Measurements from ENCODE around the gene APBA1. TPM values are rescaled to one million over a fixed set of nuclear protein-coding genes. Genes with fewer than 3 reads are reported as not detected.

The APBA1 gene
- total RNA-seq, 1 experiment from 2014 or later = under 0.01 TPM

DNA sequence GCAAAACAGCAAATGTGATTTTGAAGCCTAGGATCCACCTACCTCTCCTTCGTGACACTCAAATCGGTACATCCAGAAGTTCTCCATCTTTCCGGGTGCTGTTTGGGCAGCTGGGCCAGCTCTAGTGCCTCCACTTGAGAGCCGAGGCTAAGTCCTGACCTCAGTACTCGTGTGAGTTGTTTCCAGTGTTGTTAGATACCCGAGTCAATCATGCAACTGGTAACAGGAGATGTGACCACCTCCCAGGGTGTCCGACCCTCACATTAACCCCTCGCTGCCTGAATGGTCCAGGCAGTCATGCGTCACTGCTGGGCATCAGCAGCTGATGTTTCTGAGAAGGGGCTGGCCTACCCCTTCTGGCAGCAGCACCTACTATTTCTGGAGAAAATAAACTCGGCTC, 176.9 kb downstream of the APBA1 start:
- no peaks in the 10 kb centered on the region for H3K27me3 ChIP-seq
- no peak for DNase-seq
- no peaks in the 10 kb centered on the region for H3K9me3 ChIP-seq
- no peaks in the 10 kb centered on the region for H3K36me3 ChIP-seq
- no peak overlapping the region for H3K4me3 ChIP-seq

DNA sequence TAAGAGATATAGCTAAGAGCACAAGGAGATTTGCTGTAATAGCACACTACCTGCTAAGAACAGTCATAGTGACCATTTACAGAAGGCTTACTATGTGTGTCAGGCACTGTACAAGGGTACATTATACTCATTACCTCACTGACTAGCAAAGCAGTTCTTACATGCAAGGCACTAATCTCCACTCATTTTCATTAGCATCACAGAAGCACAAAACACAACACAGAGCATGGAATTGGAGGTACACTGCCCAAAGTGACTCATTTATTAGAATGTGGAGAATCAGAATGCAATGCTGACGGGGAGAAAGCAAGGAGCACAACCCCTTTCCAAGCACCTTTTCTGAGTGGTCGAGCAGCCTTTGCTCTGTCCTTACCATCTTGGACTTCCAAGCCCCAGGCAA, 177.4 kb downstream of the APBA1 start:
- DNase-seq = no peak
- Histone ChIP-seq H3K4me3 (no peak overlapping the region), H3K9me3 (no peaks in the 10 kb centered on the region), H3K27me3 (no peaks in the 10 kb centered on the region), H3K36me3 (no peaks in the 10 kb centered on the region)

DNA sequence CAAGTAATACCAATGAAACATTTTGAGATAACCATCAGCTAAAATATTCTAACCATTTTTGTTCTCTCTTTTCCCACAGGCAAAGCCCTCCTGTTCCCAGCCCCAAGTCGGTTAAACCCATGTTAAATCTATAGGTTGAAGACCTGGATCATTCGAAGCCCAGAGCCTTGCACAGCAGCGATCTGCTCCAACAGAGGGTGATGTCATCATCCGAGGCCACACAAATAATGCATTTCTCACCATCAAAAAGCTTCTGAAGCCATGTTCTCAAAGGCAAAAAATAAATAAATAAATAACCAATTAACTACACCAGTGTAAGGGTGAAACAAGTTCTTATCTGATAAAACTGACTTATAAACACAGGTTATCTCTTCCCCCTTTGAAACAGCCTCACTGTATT, 178.0 kb downstream of the APBA1 start:
- Histone ChIP-seq H3K36me3 (no peaks in the 10 kb centered on the region), H3K27me3 (no peaks in the 10 kb centered on the region), H3K9me3 (no peaks in the 10 kb centered on the region), H3K4me3 (no peak overlapping the region)
- no peak for DNase-seq

DNA sequence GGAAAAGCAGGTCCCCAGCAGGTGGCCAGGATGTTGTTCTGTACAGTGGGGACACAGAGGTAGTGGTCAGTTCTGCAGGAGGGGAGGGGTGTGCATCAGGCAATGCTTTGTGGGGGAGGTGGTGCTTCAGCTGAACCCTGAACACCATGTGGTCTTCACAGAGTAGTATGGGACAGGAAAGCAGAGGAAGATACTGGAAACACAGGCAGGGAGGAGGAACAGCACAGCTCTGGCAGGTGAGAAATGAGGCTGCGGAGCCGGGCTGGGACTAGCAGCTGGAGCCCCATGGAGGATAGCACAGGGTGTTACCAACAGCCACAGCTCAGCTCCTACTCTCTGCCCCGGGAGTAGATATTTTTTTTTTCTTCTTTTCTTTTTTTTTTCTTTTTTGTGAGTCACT, 185.7 kb downstream of the APBA1 start:
- Histone ChIP-seq H3K9me3 (no peaks in the 10 kb centered on the region), H3K27me3 (no peaks in the 10 kb centered on the region), H3K36me3 (no peaks in the 10 kb centered on the region), H3K4me3 (no peak overlapping the region)
- DNase-seq = no peak

DNA sequence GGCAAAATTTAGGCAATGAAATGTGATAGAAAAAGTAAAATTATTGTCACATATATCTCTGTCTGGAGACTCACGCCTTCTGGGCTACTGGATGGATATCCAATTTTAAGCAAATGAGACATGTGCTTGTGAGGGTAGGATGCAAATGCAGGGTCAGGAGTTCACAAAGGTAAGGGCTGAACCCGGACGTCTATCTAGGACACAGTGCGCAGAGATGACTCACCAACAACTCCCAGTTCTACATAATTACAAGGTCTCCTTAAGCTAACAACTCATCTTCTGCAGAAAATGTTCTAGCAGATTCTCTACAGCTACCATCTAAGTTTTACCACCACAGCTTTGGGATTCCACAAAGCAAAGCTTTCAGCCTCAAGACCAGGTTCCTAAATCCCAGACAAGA, 186.7 kb downstream of the APBA1 start:
- Histone ChIP-seq H3K36me3 (no peaks in the 10 kb centered on the region), H3K27me3 (no peaks in the 10 kb centered on the region), H3K4me3 (no peak overlapping the region), H3K9me3 (no peaks in the 10 kb centered on the region)
- no peak for DNase-seq

DNA sequence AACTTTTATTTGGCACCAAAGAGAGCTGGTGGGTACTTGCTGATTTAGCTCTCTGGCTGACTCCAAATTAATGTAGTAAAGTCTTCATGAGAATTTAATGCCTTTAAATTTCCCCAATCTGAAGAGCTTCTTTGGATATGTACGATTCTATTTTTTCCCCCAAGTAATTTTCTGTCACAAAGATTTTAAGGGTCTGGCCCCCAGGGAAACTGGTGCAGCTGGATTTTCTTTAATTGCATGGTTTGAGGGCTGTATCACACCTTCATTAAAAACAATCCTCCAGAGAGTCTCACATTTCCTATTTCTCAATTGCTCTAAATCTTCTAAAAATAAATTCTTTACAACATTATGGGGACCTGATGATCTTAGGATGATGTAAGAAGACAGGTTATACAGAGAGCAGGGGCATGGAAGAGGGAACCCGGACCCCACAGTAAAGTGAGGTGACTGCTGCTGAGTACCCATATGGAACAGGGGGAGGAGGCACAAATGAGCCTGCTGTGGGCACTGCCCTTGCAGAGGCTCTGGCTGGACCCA, 188.2 kb downstream of the APBA1 start:
- Histone ChIP-seq H3K4me3 (no peak overlapping the region), H3K27me3 (no peaks in the 10 kb centered on the region), H3K9me3 (no peaks in the 10 kb centered on the region), H3K36me3 (no peaks in the 10 kb centered on the region)
- no peak for DNase-seq

DNA sequence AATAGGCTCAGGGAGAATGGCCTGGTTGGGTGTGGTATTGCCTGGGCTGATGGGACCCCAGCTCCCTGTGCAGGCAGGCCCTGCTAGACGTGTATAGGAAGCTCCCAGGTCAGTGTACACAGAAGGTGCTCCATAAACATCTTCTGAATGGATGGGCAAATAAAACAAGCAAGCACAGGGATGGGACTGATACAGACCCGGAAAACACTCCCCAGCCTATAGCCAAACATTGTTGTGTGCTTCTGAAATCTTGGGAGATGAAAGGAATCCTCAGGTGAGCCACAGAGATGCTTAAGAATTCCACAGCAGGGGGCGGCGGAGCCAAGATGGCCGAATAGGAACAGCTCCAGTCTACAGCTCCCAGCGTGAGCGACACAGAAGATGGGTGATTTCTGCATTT, 195.4 kb downstream of the APBA1 start:
- Histone ChIP-seq H3K27me3 (no peaks in the 10 kb centered on the region), H3K4me3 (no peak overlapping the region), H3K9me3 (no peaks in the 10 kb centered on the region), H3K36me3 (no peaks in the 10 kb centered on the region)
- DNase-seq = no peak

DNA sequence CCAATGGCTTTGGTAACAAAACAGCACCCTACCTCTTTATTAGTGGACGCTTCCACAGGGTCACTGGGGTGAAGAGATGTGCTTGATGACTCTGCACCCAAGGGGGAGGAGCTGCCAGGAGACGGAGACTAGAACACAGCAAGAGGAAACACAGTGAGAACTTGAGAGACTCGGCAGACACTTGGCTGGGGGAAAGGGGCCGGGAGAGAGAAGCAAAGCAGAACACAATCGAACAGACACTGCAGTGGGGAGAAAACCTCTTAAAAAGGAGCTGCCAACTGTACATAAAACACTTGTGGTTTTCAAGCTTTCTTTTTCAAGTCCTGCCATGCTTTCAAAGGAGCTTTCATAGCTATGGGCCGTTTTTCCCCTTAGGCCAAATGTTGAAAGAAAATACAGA, 196.2 kb downstream of the APBA1 start:
- DNase-seq = no peak
- no peaks in the 10 kb centered on the region for H3K9me3 ChIP-seq
- no peaks in the 10 kb centered on the region for H3K36me3 ChIP-seq
- H3K4me3 ChIP-seq = no peak overlapping the region
- H3K27me3 ChIP-seq = no peaks in the 10 kb centered on the region

DNA sequence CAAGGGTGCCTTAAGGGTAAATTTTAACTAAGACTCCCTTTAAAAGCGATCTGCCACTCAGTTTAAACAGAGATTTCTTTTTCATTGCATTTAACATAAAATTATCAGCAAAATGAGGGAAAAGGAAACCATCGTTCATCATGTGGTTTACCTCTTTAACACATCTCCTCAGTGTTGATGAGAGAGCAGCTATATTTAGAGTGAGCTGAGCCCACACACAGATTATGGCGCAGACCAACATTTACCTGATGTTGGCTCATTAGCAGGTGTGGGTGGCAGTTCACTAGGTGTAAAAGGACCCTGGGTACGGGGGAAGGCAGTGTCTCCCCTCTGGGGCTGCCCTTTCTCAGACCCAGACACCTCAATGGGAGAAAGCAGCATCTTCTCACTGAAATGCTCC, 197.3 kb downstream of the APBA1 start:
- H3K27me3 ChIP-seq = no peaks in the 10 kb centered on the region
- H3K4me3 ChIP-seq = no peak overlapping the region
- DNase-seq = no peak
- no peaks in the 10 kb centered on the region for H3K36me3 ChIP-seq
- no peaks in the 10 kb centered on the region for H3K9me3 ChIP-seq

DNA sequence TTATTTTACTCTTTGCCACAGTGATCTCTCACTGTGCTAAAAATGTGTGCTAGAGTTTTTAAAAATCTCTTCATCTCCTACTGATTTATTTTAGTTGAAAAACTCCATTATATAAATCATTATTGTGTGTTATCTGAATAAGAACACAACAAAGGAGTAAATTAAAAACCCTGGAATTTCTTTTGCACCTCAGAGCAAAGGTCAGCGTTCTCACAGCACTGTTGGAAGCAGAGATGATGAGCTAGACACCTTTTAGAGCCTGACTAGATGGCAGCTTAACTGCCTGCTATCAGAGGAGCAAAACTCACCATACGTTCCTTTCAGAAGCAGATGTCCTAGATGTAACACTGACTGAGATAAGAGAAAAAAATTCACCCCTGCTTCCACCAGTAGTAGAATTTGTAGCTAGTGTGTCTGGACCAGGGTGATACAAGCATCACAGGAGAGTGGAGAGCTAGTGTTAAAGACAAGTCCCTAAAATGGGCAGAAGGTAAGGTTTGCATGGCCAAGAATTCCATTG, 200.0 kb downstream of the APBA1 start:
- Histone ChIP-seq H3K9me3 (no peaks in the 10 kb centered on the region), H3K27me3 (no peaks in the 10 kb centered on the region), H3K4me3 (no peak overlapping the region), H3K36me3 (no peaks in the 10 kb centered on the region)
- DNase-seq = no peak

DNA sequence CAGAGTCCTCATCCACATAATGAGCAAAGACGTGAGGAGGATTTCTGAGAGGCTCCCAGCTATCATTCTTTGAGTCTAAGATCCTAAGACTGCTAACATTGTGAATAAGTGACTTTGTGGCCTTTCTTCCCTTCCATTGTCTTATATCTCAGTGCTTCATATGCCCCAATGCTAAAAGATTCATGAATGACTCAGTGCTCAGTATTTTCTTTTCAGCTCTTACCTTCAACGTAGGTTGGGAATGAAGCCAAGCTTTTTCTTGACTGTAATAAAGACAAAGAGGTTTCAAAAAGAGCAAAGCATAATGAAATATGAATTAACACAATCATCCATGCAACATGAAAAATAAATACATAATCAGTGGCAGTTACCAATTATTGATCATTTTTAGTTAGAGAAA, 200.7 kb downstream of the APBA1 start:
- Histone ChIP-seq H3K27me3 (no peaks in the 10 kb centered on the region), H3K4me3 (no peak overlapping the region), H3K36me3 (no peaks in the 10 kb centered on the region), H3K9me3 (no peaks in the 10 kb centered on the region)
- no peak for DNase-seq

DNA sequence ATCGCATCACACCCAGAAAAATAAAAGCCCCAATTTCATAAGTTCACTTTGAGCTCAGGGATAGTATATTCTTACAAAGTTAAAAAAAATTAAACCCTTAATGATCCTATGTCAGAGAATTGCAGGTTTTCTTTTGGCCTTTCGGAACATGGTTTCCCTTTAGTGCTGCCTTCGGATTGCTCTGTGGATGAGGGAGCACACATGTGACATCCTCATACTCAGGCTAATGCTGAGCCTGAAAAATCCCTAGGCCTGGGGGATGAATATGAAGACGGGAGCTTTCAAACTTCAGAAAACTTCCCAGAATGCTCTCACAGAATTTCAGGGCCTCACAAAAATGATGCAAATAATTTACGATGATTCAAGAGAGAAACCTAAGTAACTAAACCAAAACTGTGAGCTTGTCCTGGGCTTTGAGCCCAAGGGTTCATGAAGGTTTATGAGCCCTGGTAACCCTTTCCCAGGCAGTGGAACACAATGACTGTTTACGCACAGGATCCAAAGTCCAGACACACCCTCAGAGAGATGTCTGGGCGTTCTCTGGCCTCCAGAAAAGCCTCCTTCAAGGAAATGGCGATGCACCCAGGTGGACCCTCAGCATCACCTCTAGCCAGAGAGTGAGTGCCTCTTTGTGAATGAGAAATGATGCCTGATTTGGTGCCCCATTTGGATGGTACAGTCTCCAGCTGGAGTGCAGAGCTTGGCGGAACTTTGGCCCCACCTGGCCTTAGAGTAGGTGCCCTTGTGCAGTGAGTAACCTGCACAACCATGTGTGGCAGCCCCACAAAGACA, 201.8 kb downstream of the APBA1 start:
- DNase-seq = no peak
- Histone ChIP-seq H3K9me3 (no peaks in the 10 kb centered on the region), H3K36me3 (no peaks in the 10 kb centered on the region), H3K27me3 (no peaks in the 10 kb centered on the region), H3K4me3 (no peak overlapping the region)

DNA sequence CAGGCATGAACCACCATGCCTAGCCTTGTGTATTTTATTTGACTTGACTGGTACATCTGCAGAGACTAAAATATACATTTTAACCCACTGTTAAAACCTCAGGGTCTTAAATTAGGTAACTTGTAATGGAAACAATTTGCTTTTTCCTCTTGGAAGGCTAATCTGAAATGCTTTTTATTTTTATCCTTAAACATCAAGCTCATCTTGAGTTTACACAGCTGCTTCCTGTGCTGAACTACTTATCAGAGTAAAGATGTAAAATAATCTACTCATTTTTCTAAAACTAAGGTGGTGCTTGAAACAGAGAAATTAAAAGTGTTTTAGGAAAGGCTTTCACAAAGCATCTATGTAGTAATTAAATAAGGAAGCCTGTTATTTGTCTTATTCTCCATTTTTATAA, 203.0 kb downstream of the APBA1 start:
- DNase-seq = no peak
- Histone ChIP-seq H3K4me3 (no peak overlapping the region), H3K27me3 (no peaks in the 10 kb centered on the region), H3K36me3 (no peaks in the 10 kb centered on the region), H3K9me3 (no peaks in the 10 kb centered on the region)

DNA sequence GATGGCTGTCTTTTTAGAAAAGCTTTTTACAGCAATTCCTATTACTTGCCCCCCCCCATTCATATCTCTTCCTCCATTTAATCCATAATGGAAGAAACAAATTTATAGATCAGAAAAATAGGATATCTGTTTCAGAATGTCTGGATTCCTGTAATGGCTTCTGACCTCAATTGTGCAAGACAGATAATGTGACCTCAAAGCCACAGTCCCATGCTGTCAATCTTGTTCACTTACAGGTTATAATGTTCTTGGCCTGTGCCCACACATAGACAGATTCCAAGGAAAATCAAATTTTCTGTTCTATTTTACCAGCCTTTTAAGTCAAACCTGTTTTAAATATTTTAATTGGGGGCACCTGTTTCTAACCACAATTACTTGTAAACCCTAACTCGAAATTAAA, 203.8 kb downstream of the APBA1 start:
- no peaks in the 10 kb centered on the region for H3K36me3 ChIP-seq
- H3K4me3 ChIP-seq = no peak overlapping the region
- no peaks in the 10 kb centered on the region for H3K27me3 ChIP-seq
- no peaks in the 10 kb centered on the region for H3K9me3 ChIP-seq
- DNase-seq = no peak

DNA sequence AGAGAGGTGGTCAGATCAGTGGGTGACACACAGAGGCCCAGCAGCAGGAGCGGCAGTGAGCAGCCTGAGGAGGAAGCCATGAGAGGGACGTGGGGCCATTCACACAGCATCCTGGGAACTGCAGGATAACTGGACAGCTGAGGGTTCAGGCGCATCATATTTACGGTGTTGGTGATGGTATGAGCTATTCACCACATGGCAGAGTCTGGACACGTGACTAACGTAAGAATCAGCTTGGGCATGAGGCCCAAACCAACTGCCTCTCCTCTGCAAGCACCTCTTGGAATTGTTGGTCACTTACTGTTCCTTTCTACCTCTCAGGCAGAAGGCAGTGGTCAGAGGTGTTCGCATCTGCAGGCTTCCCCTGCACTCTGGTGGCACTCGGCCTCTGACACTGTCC, 206.0 kb downstream of the APBA1 start:
- Histone ChIP-seq H3K4me3 (no peak overlapping the region), H3K27me3 (no peaks in the 10 kb centered on the region), H3K36me3 (no peaks in the 10 kb centered on the region), H3K9me3 (no peaks in the 10 kb centered on the region)
- DNase-seq = no peak

DNA sequence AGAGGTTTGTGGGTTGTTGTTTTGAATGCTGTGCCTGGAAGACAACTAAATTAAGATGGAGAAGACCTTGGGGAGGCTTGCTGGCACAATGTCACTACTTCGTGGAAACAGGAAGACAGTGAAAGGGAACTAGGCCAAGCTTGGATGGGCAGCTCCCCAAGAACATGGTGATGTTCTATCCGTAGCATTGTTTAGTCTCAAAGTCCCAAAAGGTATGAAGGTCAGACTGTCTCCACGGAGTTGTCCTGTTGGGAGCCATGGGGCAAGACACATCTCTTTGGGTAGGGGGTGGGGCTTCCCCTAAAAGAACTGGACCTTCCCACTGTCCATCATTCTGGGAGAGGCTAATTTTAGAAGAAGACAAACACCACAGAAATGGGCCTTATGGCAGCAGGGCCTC, 206.7 kb downstream of the APBA1 start:
- DNase-seq = no peak
- H3K36me3 ChIP-seq = no peaks in the 10 kb centered on the region
- H3K27me3 ChIP-seq = no peaks in the 10 kb centered on the region
- no peak overlapping the region for H3K4me3 ChIP-seq
- H3K9me3 ChIP-seq = no peaks in the 10 kb centered on the region

DNA sequence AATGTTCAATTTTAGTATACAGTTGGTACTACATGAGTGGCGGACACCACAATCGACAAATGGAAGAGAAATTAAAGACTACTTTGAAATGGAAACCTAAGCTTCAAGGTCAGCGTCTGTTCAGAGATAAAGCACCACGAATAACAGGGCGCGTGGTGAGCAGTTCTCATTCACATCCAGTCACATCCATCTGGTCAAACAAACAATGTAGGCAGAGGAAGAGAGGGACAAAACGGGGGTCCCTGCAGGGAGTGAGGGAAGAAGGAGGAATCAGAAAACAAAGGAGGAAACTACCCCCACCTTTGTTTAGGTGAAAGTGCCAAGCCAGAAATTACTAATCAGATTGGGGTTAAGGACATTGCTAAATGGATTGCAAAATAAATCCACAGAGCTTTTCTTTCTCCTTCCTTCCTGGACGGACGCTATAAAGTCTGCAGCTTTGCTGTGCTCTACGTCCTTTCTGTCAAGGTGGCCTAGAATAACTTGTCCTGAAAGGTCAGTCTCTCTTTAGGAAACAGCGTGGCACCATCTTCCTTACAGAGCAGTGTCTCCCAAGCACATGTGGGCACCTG, 208.6 kb downstream of the APBA1 start:
- Histone ChIP-seq H3K27me3 (no peaks in the 10 kb centered on the region), H3K9me3 (no peaks in the 10 kb centered on the region), H3K36me3 (no peaks in the 10 kb centered on the region), H3K4me3 (no peak overlapping the region)
- no peak for DNase-seq

DNA sequence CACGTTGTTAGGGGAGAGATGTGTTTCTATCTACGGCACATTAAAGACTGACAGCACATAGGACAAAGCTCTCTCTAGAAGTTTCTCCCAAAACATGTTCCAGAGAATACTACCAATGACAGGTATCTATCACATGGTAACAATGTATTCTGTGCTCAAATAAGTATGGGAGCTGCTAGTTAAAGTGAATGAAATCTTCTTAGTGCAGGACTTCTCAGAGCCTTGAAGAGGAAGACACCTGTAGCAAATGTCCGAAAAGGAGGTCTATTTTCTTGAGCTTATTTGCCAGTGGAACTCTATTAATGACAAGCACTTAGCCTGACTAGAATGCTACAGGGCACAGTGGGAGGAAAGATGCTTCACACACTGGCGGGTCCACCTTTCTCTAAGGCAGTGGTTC, 209.8 kb downstream of the APBA1 start:
- DNase-seq = no peak
- Histone ChIP-seq H3K9me3 (no peaks in the 10 kb centered on the region), H3K27me3 (no peaks in the 10 kb centered on the region), H3K36me3 (no peaks in the 10 kb centered on the region), H3K4me3 (no peak overlapping the region)
